Endodermal cell (in vitro differentiated cells): ENCODE data around the gene HNRNPAB. TPM values are rescaled to one million over a fixed set of nuclear protein-coding genes. Genes with fewer than 3 reads are reported as not detected.

Experiments
- DNase-seq: peaks from one replicate; pipeline ENCODE4 v3.0.0-alpha.2; 2017
- H3K27ac ChIP-seq: 2 replicates; pipeline ENCODE4 v1.5.1; 2013; ENCODE audit warnings: mild to moderate bottlenecking, low read depth, low read length, moderate library complexity
- H3K27me3 ChIP-seq: 2 replicates; pipeline ENCODE4 v1.6.1; 2013; ENCODE audit warnings: mild to moderate bottlenecking, low read length, moderate library complexity; ENCODE audit not compliant: insufficient read depth, control insufficient read depth, poor library complexity, severe bottlenecking
- H3K36me3 ChIP-seq: 2 replicates; pipeline ENCODE4 v1.7.0; 2013; ENCODE audit warnings: mild to moderate bottlenecking, low read length, moderate library complexity; ENCODE audit not compliant: control insufficient read depth, insufficient read depth
- H3K4me1 ChIP-seq: one replicate; pipeline ENCODE4 v1.7.0; 2013; ENCODE audit warnings: low read length; ENCODE audit not compliant: control insufficient read depth, insufficient read depth
- H3K4me3 ChIP-seq: 2 replicates; pipeline ENCODE4 v1.5.1; 2013; ENCODE audit warnings: mild to moderate bottlenecking, low read length, moderate library complexity
- H3K9ac ChIP-seq: 2 replicates; pipeline ENCODE4 v1.6.1; 2013; ENCODE audit warnings: mild to moderate bottlenecking, low read length, moderate library complexity; ENCODE audit not compliant: poor library complexity, severe bottlenecking; ENCODE audit errors: extremely low read depth
- H3K9me3 ChIP-seq: 2 replicates; pipeline ENCODE4 v1.6.1; 2013; ENCODE audit warnings: mild to moderate bottlenecking, low read length, moderate library complexity; ENCODE audit not compliant: control insufficient read depth
- H3K27ac Mint-ChIP-seq: 2 replicates; pipeline ENCODE4 v1.8.0; 2020; ENCODE audit warnings: mixed read lengths
- H3K27me3 Mint-ChIP-seq: 2 replicates; pipeline ENCODE4 v1.8.0; 2021; ENCODE audit warnings: mild to moderate bottlenecking, mixed read lengths; ENCODE audit not compliant: insufficient read depth
- H3K36me3 Mint-ChIP-seq: 2 replicates; pipeline ENCODE4 v1.8.0; 2020; ENCODE audit warnings: low read depth, mixed read lengths
- H3K4me1 Mint-ChIP-seq: 2 replicates; pipeline ENCODE4 v1.8.0; 2020; ENCODE audit warnings: mixed read lengths
- H3K4me3 Mint-ChIP-seq: 2 replicates; pipeline ENCODE4 v1.8.0; 2020; ENCODE audit warnings: mild to moderate bottlenecking, moderate library complexity, mixed read lengths
- H3K9me3 Mint-ChIP-seq: 2 replicates; pipeline ENCODE4 v1.8.0; 2020; ENCODE audit warnings: mild to moderate bottlenecking, mixed read lengths
- WGBS, 2 experiments: methylation state at CpG; one replicate each; pipeline versions ENCODE4 v1.1.5 to v1.1.7; 2013; ENCODE audit warnings: missing lambda C conversion rate in 2 of 2, mixed read lengths in 1 of 2; ENCODE audit not compliant: insufficient coverage in 1 of 2, insufficient read length in 1 of 2; 5-methylcytosine and 5-hydroxymethylcytosine counted together
- total RNA-seq, 2 donors: library from RNA; stranded (reverse); fragmentation: NEBNext Ultra II Directional in 1 of 2; extraction: Animal tissue kit (Norgen Biotek cat#: 25700) in 1 of 2; gene quantifications; 2 replicates in 1 of 2; 3 replicates in 1 of 2; pipeline ENCODE4 v1.2.1, GENCODE V29; 2021
- TF ChIP-seq, protein P1 (sequence below): fragments of 200-600 bp; sonication (generic); conservative IDR thresholded peaks from 2 replicates; pipeline ENCODE4 v1.5.0; 2021; ENCODE audit warnings: antibody characterized with exemption, mild to moderate bottlenecking

HNRNPAB gene
- total RNA-seq, 2 donors from 2014 or later = 343 to 353 TPM

DNA sequence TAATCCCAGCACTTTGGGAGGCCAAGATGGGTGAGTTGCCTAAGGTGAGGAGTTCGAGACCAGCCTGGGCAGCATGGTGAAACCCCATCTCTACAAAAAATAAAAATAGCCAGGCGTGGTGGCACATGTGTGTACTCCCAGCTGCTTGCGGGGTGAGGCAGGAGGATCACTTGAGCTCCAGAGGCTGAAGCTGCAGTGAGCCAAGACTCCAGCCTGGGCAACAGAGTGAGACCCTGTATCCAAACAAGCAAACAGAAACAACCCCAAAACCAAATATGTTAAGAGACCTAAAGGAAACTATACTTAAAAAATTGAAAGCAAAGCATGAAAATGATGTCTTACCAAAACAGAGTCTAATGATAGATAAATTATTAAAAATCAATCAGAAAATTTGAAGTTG is 12.4 kb downstream of the HNRNPAB start:
- Histone ChIP-seq H3K9me3 (no peaks in the 10 kb centered on the region), H3K9ac (no peak overlapping the region), H3K36me3 (peaks cover 86% of the 10 kb centered on the region), H3K4me3 (no peak overlapping the region), H3K27me3 (no peaks in the 10 kb centered on the region), H3K4me1 (no peaks in the 10 kb centered on the region), H3K27ac (no peak overlapping the region)
- H3K9me3 Mint-ChIP-seq = no peaks in the 10 kb centered on the region
- WGBS, 2 experiments = 86 to 100% methylated on average over 1 to 3 of the region's 3 CpGs
- TF ChIP-seq, protein P1, sequence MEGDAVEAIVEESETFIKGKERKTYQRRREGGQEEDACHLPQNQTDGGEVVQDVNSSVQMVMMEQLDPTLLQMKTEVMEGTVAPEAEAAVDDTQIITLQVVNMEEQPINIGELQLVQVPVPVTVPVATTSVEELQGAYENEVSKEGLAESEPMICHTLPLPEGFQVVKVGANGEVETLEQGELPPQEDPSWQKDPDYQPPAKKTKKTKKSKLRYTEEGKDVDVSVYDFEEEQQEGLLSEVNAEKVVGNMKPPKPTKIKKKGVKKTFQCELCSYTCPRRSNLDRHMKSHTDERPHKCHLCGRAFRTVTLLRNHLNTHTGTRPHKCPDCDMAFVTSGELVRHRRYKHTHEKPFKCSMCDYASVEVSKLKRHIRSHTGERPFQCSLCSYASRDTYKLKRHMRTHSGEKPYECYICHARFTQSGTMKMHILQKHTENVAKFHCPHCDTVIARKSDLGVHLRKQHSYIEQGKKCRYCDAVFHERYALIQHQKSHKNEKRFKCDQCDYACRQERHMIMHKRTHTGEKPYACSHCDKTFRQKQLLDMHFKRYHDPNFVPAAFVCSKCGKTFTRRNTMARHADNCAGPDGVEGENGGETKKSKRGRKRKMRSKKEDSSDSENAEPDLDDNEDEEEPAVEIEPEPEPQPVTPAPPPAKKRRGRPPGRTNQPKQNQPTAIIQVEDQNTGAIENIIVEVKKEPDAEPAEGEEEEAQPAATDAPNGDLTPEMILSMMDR = no peak
- H3K36me3 Mint-ChIP-seq = peaks cover 77% of the 10 kb centered on the region
- H3K4me3 Mint-ChIP-seq = no peak overlapping the region
- no peak overlapping the region for H3K27ac Mint-ChIP-seq
- peaks cover 4% of the 10 kb centered on the region for H3K4me1 Mint-ChIP-seq
- DNase-seq = no peak
- H3K27me3 Mint-ChIP-seq = no peaks in the 10 kb centered on the region

DNA sequence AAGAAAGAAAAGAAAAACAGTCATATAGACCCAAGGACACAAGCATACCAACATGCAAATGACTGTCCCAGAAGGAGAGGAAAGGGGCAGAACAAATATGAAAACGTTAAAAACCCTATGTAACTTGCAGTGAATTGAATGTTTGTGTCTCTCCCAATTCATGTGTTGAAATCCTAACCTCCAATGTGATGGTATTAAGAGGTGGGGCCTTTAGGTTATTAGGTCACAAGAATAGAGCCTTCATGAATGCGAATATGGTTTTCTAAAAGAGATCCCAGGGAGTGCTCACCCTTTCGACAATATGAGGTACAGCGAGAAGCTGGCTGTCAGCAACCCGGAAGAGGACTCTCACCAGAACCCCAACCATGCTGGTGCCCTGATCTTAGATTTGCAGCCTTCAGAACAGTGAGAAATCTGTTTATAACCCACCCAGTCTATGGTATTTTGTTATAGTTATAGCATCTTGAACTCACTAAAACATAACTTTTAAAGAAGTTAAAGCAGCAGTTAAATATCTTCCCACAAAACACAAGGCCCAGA is 14.0 kb downstream of the HNRNPAB start:
- H3K36me3 ChIP-seq = peaks cover 83% of the 10 kb centered on the region
- H3K9ac ChIP-seq = no peak overlapping the region
- Mint-ChIP-seq H3K4me1 (peaks cover 7% of the 10 kb centered on the region), H3K9me3 (no peaks in the 10 kb centered on the region), H3K4me3 (no peak overlapping the region), H3K27ac (no peak overlapping the region), H3K36me3 (peaks cover 73% of the 10 kb centered on the region), H3K27me3 (no peaks in the 10 kb centered on the region)
- H3K4me3 ChIP-seq = no peak overlapping the region
- 84% methylated on average over 4 to 5 of the region's 5 CpGs for WGBS, 2 experiments
- H3K9me3 ChIP-seq = no peaks in the 10 kb centered on the region
- no peak for DNase-seq
- no peak overlapping the region for H3K27ac ChIP-seq
- TF ChIP-seq, protein P1 = no peak
- no peaks in the 10 kb centered on the region for H3K27me3 ChIP-seq
- H3K4me1 ChIP-seq = no peaks in the 10 kb centered on the region

DNA sequence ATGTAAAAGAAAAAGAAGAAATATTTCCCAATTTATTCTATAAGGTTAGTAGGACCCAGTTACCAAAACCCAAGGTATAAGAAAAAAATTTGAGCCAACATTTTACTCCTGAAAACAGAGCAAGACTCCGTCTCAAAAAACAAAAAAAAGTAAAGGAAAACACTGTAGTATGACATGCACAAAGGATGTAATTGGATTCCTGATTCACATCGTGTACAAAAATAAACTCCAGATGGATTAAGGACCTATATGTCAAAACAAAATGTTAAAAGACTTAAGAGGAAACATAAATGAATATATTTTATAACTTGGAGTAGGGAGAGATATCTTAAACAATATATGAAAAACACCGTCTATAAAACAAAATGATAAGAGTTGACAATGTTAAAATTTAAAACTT is 14.5 kb downstream of the HNRNPAB start:
- H3K27ac ChIP-seq = no peak overlapping the region
- H3K4me3 ChIP-seq = no peak overlapping the region
- H3K4me3 Mint-ChIP-seq = no peak overlapping the region
- H3K9me3 ChIP-seq = no peaks in the 10 kb centered on the region
- peaks cover 10% of the 10 kb centered on the region for H3K4me1 Mint-ChIP-seq
- peaks cover 78% of the 10 kb centered on the region for H3K36me3 ChIP-seq
- H3K36me3 Mint-ChIP-seq = peaks cover 72% of the 10 kb centered on the region
- no peaks in the 10 kb centered on the region for H3K4me1 ChIP-seq
- WGBS, 2 experiments = 98 to 100% methylated on average over 1 to 2 of the region's 3 CpGs
- H3K27me3 ChIP-seq = no peaks in the 10 kb centered on the region
- H3K9me3 Mint-ChIP-seq = no peaks in the 10 kb centered on the region
- no peak for DNase-seq
- H3K27ac Mint-ChIP-seq = no peak overlapping the region
- TF ChIP-seq, protein P1 = no peak
- H3K9ac ChIP-seq = no peak overlapping the region
- H3K27me3 Mint-ChIP-seq = no peaks in the 10 kb centered on the region
